GM19023 (cell line): ENCODE measurements around the gene RUFY1.
A peak's percentile ranks its signal among the peaks of the same experiment; 100 is the strongest.
"Not testable (repeated sequence)": the region's sequence is repeated elsewhere in the genome, so short reads cannot be mapped to it uniquely, and the experiment has no call there.

ENCODE experiments used
- ATAC-seq: cut with Tn5 transposase; IDR thresholded peaks from one replicate; pipeline ENCODE4 v1.9.1; 2021; ENCODE audit warnings: mild to moderate bottlenecking, moderate library complexity; ENCODE audit not compliant: unreplicated experiment

The RUFY1 gene

GRCh38 chr5:179536676-179537075 is 13.7 kb upstream of the RUFY1 start:
- ATAC-seq = no peak

- no peak for ATAC-seq
Observed at GRCh38 chr5:179542170-179542569, 8.2 kb upstream of the RUFY1 start.

GRCh38 chr5:179543275-179543674 is 7.1 kb upstream of the RUFY1 start:
- not testable (repeated sequence) for ATAC-seq

- ATAC-seq = no peak
Observed at GRCh38 chr5:179553006-179553405, 2.7 kb downstream of the RUFY1 start.

GRCh38 chr5:179553875-179554274 is 3.5 kb downstream of the RUFY1 start:
- no peak for ATAC-seq

- ATAC-seq = no peak
Observed at GRCh38 chr5:179554981-179555380, 4.6 kb downstream of the RUFY1 start.

- ATAC-seq = not testable (repeated sequence)
Observed at GRCh38 chr5:179558261-179558799, 8.0 kb downstream of the RUFY1 start.

GRCh38 chr5:179558932-179559283 is 8.6 kb downstream of the RUFY1 start:
- no peak for ATAC-seq

- ATAC-seq = peak; percentile 99
Observed at GRCh38 chr5:179559284-179560252, 9.2 kb downstream of the RUFY1 start.

- no peak for ATAC-seq
Observed at GRCh38 chr5:179564526-179564925, 14.2 kb downstream of the RUFY1 start.

- no peak for ATAC-seq
Observed at GRCh38 chr5:179568721-179569120, 18.4 kb downstream of the RUFY1 start.

GRCh38 chr5:179572386-179572785 is 22.0 kb downstream of the RUFY1 start:
- no peak for ATAC-seq

GRCh38 chr5:179577286-179577960 is 27.1 kb downstream of the RUFY1 start:
- ATAC-seq = no peak

GRCh38 chr5:179585941-179586401 is 35.6 kb downstream of the RUFY1 start:
- no peak for ATAC-seq

- no peak for ATAC-seq
Observed at GRCh38 chr5:179588166-179588565, 37.8 kb downstream of the RUFY1 start.

GRCh38 chr5:179595916-179596315 is 45.6 kb downstream of the RUFY1 start:
- ATAC-seq = no peak

- ATAC-seq = no peak
Observed at GRCh38 chr5:179596421-179596820, 46.1 kb downstream of the RUFY1 start.

- ATAC-seq = no peak
Observed at GRCh38 chr5:179599100-179599499, 48.7 kb downstream of the RUFY1 start.

GRCh38 chr5:179599566-179599965 is 49.2 kb downstream of the RUFY1 start:
- ATAC-seq = no peak

- no peak for ATAC-seq
Observed at GRCh38 chr5:179599973-179600372, 49.6 kb downstream of the RUFY1 start.

GRCh38 chr5:179601871-179602625 is 51.7 kb downstream of the RUFY1 start:
- no peak for ATAC-seq
